DMS 273 (cell line): ENCODE results near the gene TAPBP.
"Not testable (repeated sequence)": the region's sequence is repeated elsewhere in the genome, so short reads cannot be mapped to it uniquely, and the experiment has no call there.

ENCODE experiments used
- DNase-seq: peaks from one replicate; lab custom pipeline; 2025; ENCODE audit not compliant: unreplicated experiment; lab: John Stamatoyannopoulos, UW

Gene TAPBP

GRCh38 chr6:33277663-33278391, 36.1 kb downstream of the TAPBP start:
- DNase-seq = peak; percentile 65

DNA sequence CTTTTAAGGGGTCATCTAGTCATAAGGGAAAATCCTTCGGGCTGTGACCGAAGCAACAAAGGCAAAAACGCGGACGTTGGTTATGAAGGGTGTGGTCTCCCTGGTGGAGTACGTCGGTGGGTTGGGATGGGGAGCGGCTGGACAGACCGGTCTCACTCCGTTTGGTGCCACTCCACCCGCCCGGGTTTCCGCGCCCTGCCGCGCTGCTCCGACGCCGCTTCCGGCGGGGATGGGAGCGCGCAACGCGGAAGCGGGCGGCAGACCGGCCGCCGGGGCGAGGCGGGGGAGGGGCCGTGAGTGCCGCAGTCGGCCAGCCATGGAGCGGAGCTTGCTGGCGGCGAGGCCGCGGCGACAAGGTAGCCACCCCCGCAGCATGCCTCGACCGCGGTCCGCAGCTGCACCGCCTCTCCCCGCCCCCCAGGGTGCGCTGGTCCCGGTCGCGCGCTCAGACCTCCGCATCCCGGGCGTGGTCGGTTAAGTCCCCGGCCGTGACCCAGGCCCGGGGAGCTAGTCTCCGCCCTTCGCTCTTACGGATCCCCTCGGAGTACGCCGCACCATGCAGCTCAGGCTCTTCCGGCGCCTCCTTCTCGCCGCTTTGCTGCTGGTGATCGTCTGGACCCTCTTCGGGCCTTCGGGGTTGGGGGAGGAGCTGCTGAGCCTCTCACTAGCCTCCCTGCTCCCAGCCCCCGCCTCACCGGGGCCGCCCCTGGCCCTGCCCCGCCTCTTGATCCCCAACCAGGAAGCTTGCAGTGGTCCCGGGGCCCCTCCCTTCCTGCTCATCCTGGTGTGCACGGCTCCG, 36.8 kb downstream of the TAPBP start, which contains the start of gene B3GALT4:
B3GALT4 (plus strand) TSS at position 260 of the 799 bp plus-strand sequence; CDS start at position 557, 297 bp downstream.
- peak; percentile 98 for DNase-seq

DNA sequence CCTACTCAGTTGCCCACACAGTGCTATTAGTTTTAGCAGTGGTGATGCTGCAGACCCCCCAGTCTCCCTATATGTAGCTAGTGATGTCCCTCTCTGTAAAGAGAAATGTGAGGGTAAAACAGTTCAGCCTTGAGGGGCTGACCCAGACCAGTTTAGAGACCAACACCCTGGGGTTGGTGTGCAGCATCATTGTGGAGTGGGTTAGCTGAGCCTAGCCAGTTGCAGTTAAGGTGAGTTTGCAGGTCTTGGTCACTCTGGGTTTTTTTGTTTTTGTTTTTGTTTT, 37.4 kb downstream of the TAPBP start:
- peak; percentile 81 for DNase-seq

GRCh38 chr6:33275795-33276580, 37.9 kb downstream of the TAPBP start:
- peak; percentile 44 for DNase-seq

GRCh38 chr6:33273924-33274902, 39.7 kb downstream of the TAPBP start:
- peak; percentile 38 for DNase-seq

GRCh38 chr6:33273129-33273923, 40.6 kb downstream of the TAPBP start:
- peak; percentile 40 for DNase-seq

GRCh38 chr6:33272275-33273128, 41.4 kb downstream of the TAPBP start:
- no peak for DNase-seq

DNA sequence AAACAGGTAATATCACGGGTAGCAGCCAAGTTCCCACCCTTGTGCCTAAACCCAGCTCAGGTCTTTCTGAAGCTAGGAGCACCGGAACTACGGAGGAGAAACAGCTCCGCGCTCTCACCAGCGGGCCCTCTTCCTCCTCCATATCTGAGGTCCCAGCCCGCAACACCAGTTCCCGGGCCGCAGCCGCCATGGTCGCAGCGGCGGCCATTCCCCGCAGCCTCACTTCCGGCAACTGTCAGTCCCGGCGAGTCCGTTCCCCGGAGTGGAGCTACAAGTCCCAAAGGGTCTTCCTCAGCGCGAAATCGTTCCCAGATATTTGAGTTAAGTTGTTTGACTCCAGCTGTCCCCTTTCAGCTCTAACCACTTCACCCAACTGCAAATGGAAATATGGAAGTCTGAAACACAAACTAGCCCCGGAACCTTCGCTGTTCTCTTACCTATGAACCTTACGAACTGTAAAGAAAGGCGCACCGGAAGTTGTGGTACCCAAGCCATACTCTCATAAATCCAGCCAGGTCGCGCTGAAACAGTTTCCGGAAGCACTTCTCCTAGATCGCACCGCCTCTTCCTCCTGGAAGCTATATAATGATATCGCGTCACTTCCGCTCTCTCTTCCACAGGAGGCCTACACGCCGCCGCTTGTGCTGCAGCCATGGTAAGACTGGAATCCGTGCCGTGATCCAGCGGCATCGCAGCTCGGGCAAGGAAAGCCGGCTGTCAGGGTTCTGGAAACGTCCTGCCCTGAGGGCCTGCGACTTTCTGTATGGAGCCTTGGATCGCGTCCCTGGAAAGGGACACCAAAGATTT, 42.2 kb downstream of the TAPBP start, which contains the start of the genes RPS18 and VPS52:
RPS18 (plus strand) TSS at position 608 of the 807 bp plus-strand sequence; CDS start at position 653, 45 bp downstream.
VPS52 (minus strand) TSS at position 409 of the 807 bp plus-strand sequence; CDS start at position 208, 201 bp downstream.
- peak; percentile 99 for DNase-seq

- peak; percentile 77 for DNase-seq
Measured at GRCh38 chr6:33271117-33271467, 42.8 kb downstream of the TAPBP start.

GRCh38 chr6:33264015-33264414, 49.9 kb downstream of the TAPBP start:
- DNase-seq = no peak

DNA sequence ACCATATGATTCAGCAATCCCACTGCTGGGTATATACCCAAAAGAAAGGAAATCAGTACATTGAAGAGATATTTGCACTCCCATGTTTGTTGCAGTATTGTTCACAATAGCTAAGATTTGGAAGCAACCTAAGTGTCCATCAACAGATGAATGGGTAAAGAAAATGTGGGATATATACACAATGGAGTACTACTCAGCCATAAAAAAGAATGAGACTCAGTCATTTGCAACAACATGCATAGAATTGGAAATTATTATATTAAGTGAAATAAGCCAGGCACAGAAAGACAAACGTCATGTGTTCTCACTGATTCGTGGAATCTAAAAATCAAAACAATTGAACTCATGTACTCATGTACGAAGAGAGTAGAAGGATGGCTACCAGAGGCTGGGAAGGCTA, 51.4 kb downstream of the TAPBP start:
- DNase-seq = not testable (repeated sequence)

DNA sequence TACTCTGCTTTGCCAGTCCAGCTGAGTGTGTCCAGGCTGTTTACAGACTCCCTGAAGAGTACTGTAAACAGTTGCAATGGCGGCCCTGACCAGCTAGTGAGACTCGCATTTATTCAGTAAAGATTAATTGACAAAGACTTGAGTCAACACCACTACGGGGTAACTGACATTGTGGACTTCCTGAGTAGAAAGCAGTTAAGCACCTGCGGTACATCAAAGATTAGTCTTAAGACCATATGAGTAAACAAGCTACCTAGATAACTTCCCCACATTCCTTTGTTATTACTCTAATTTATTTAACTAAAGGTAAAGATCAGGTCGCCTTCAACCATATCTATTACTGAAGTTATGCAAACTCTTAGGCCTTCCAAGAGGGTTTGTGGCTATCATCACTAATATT, 54.8 kb downstream of the TAPBP start:
- no peak for DNase-seq

DNA sequence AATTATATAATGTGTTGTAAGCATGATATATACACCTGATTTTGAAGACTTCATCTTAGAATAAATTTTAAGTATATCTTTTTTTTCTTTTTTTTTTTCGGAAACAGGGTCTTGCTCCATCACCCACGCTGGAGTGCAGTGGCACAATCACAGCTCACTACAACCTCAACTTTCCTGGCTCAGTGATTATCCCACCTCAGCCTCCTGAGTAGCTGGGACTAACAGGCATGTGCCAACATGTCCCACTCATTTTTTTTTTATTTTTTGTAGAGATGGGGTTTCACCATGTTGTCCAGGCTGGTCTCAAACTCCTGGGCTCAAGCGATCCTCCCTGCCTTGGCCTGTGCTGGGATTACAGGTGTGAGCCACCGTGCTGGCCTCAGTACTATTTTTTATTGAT, 59.3 kb downstream of the TAPBP start:
- DNase-seq = no peak

GRCh38 chr6:33252759-33253158, 61.1 kb downstream of the TAPBP start:
- DNase-seq = no peak

GRCh38 chr6:33251395-33252012, 62.4 kb downstream of the TAPBP start:
- DNase-seq = no peak

GRCh38 chr6:33250731-33251130, 63.1 kb downstream of the TAPBP start:
- DNase-seq = no peak
